Small intestine (tissue), 7 donors: ENCODE measurements around the gene LENEP. TPM values are rescaled to one million over a fixed set of nuclear protein-coding genes. Genes with fewer than 3 reads are reported as not detected.

Experiments used
- DNase-seq, 2 donors: peaks; one replicate each; pipeline versions ENCODE4 v3.0.0 to v3.0.0-alpha.2; 2013
- FAIRE-seq: peaks from 2 replicates; lab custom pipeline; 2012; peaks lifted over from hg19 to GRCh38; lab: Jason Lieb, UNC
- H3K27ac ChIP-seq, 3 donors: one replicate each; pipeline ENCODE4 v1.5.1; 2013; ENCODE audit warnings: low read length in 2 of 3, mild to moderate bottlenecking in 2 of 3, control low read depth in 1 of 3, inconsistent platforms in 1 of 3, low read depth in 1 of 3, moderate library complexity in 1 of 3
- H3K27me3 ChIP-seq, 3 donors: one replicate each; pipeline ENCODE4 v1.6.1; 2013; ENCODE audit warnings: low read length in 3 of 3, inconsistent platforms in 1 of 3; ENCODE audit not compliant: control insufficient read depth in 3 of 3, insufficient read depth in 3 of 3
- H3K36me3 ChIP-seq, 3 donors: one replicate each; pipeline ENCODE4 v1.6.1; 2013; ENCODE audit warnings: low read length in 3 of 3, inconsistent platforms in 1 of 3, low read depth in 1 of 3, mild to moderate bottlenecking in 1 of 3, moderate library complexity in 1 of 3; ENCODE audit not compliant: control insufficient read depth in 3 of 3, insufficient read depth in 2 of 3
- H3K4me1 ChIP-seq, 3 donors: one replicate each; pipeline ENCODE4 v1.6.1; 2013; ENCODE audit warnings: low read length in 2 of 3, inconsistent platforms in 1 of 3, low read depth in 1 of 3, mild to moderate bottlenecking in 1 of 3, moderate library complexity in 1 of 3; ENCODE audit not compliant: control insufficient read depth in 3 of 3, insufficient read depth in 2 of 3
- H3K4me3 ChIP-seq, 3 donors: one replicate each; pipeline ENCODE4 v1.5.1; 2013; ENCODE audit warnings: low read length in 3 of 3, control low read depth in 1 of 3, inconsistent platforms in 1 of 3, low read depth in 1 of 3, mild to moderate bottlenecking in 1 of 3, moderate library complexity in 1 of 3
- H3K9me3 ChIP-seq, 2 donors: one replicate each; pipeline ENCODE4 v1.6.1; 2013; ENCODE audit warnings: low read depth in 1 of 2, low read length in 1 of 2; ENCODE audit not compliant: control insufficient read depth in 2 of 2, insufficient read depth in 1 of 2
- WGBS, 3 donors: extraction: QIAGEN DNeasy Blood & Tissue Kit; methylation state at CpG; one replicate each; pipeline ENCODE4 v1.1.7; 2013; 5-methylcytosine and 5-hydroxymethylcytosine counted together
- polyA plus RNA-seq, 4 donors: library from polyadenylated mRNA; stranded (reverse) in 3 of 4; unstranded in 1 of 4; fragments of 200-250 nt in 3 of 4; fragments of 120-200 nt in 1 of 4; gene quantifications; one replicate each; pipeline versions ENCODE4 v1.2.1 to v1.2.3, GENCODE V29; 2013
- donor health status: healthy with polysubstance abuse.
- donor health status: control.
- donor health status: control.
- donor health status: Bipolar disorder and iron deficiency.
- donor health status: healthy.

The LENEP gene
- polyA plus RNA-seq, 4 donors, result 0.64 TPM; not detected in 3

DNA sequence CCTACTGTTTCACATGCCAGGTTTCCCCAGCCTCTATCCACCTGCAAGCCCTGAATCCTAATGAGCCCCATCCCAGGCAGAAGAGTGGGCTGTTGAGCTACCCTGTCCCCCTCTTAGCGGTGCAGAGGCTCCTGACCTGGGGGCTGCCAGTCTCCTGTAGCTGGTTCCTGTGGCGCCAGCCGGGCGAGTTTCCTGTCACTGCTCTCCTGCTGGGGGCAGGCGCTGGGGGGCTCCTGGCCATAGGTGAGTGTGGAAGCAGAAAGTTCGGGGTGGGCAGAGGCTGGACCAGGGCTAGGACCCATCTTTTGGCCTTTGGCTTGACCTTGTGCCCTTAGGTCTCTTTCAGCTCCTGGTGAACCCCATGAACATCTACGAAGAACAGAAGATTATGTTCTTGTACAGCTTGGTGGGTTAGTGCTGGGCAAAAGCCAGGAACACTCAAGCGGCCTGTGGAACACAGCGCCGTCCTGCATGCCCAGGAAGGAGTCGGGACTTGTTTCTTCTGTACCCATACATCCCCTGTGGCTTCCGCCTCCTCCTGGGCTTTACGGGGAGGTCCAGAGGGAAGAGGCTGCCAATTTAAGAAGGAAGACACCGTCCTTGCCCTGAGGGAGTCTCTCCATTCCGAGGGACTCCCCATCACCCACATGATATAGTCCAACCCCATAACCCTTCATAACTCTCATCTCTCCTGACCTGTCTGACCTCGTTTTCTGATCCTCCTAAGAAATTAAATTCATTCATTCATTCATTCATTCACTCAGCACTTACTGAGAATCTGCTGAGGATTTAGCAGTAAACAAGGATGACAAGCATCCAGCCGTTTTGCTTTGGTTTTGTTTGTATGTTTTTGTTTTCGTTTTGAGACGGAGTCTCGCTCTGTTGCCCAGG lies 41.2 kb downstream of the LENEP start:
- H3K27me3 ChIP-seq, result no peaks in the 10 kb centered on the region
- DNase-seq (no peak), FAIRE-seq (no peak)
- peaks cover 0 to 12% (median 8%) of the 10 kb centered on the region in 3 donors for H3K4me1 ChIP-seq
- no peaks in the 10 kb centered on the region for H3K9me3 ChIP-seq
- no peak overlapping the region for H3K27ac ChIP-seq
- 84 to 88% (median 87%) methylated on average over 20 of the region's 20 CpGs for WGBS, 3 donors
- H3K4me3 ChIP-seq, result no peak overlapping the region
- H3K36me3 ChIP-seq, result peaks cover 0 to 2% (median 0%) of the 10 kb centered on the region in 3 donors

DNA sequence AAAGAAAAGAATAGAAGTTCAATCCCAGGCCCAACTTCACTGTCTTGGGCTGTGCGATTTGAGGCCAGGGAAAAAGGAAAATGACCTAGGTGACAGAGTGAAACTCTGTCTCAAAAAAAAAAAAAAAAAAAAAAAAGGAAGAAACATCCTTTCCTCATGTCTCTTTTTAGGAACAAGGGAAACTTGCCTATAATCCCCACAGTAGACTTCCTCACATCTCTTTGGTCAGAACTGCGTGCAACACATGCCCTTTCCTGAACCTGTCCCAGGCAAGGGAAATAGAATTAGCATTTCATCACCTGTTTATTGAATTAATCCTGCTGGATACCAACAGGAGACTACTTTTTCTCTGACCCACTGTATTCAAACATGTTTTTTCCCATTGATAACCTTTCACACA lies 42.5 kb downstream of the LENEP start:
- Histone ChIP-seq H3K4me1 (peaks cover 0 to 12% (median 8%) of the 10 kb centered on the region in 3 donors), H3K27me3 (no peaks in the 10 kb centered on the region), H3K27ac (no peak overlapping the region), H3K4me3 (no peak overlapping the region), H3K36me3 (peaks cover 0 to 2% (median 0%) of the 10 kb centered on the region in 3 donors), H3K9me3 (no peaks in the 10 kb centered on the region)
- DNase-seq (no peak), FAIRE-seq (no peak)
- 83 to 100% (median 92%) methylated on average over 2 of the region's 2 CpGs for WGBS, 3 donors

DNA sequence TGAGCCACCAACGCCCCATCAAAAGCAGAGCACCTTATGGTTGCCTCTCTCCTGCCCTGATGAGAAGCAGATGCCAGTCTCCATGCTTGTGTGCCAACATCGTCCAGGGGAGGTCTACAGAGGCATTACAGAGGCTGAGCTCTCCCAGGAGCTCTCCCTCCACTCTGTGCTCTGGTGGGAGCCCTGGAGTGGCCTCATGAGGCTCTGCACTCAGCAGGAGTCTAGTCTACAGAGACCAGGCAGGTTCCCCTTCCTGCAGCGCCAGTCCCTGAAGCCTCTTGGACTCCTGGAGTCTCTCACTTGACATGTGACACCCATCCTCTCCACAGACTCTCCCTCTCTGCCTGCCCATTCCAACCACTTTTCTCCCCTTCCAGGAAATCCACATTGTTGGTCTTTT lies 43.7 kb downstream of the LENEP start:
- WGBS, 3 donors, result 93 to 95% (median 94%) methylated on average over 3 of the region's 3 CpGs
- Histone ChIP-seq H3K36me3 (peaks cover 0 to 2% (median 0%) of the 10 kb centered on the region in 3 donors), H3K4me1 (peaks cover 0 to 12% (median 8%) of the 10 kb centered on the region in 3 donors), H3K9me3 (no peaks in the 10 kb centered on the region), H3K27ac (no peak overlapping the region), H3K4me3 (no peak overlapping the region), H3K27me3 (no peaks in the 10 kb centered on the region)
- FAIRE-seq (no peak), DNase-seq (no peak)

DNA sequence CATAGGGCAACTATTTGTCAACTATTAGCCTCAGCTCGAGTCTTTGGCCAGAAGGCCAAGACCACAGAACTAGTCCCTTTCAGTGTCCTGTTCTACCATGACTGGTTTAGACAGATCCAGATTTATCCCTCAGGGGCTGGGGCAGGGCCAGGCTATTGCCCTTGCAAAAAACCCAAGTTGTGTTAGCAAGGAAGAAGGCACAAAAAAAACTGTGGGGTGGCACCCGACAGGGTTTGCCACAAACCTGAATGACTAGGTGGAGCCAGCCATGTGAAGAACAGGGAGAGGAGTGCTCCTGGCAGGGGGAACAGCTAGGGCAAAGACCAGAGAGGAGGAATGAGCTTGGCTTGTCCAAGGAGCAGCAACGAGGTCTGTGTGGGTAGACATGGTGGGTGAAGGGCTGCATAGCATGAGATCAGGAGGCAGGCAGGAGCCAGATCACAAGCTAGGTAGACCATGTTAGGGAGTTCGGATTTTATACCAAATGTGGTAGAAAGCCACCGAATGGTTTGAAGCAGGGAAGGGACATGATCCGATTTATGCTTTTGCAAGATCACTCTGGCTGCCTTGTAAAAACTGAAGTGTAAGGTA lies 44.6 kb downstream of the LENEP start:
- FAIRE-seq (no peak), DNase-seq (peak in 1 of 2 donors; percentile 63)
- WGBS, 3 donors, result 56 to 75% (median 59%) methylated on average over 6 of the region's 6 CpGs
- Histone ChIP-seq H3K36me3 (no peaks in the 10 kb centered on the region), H3K4me1 (peaks cover 0 to 16% (median 9%) of the 10 kb centered on the region in 3 donors), H3K4me3 (no peak overlapping the region), H3K27me3 (no peaks in the 10 kb centered on the region), H3K9me3 (no peaks in the 10 kb centered on the region), H3K27ac (peak overlapping the region in 1 of 3 donors; percentile 38)

DNA sequence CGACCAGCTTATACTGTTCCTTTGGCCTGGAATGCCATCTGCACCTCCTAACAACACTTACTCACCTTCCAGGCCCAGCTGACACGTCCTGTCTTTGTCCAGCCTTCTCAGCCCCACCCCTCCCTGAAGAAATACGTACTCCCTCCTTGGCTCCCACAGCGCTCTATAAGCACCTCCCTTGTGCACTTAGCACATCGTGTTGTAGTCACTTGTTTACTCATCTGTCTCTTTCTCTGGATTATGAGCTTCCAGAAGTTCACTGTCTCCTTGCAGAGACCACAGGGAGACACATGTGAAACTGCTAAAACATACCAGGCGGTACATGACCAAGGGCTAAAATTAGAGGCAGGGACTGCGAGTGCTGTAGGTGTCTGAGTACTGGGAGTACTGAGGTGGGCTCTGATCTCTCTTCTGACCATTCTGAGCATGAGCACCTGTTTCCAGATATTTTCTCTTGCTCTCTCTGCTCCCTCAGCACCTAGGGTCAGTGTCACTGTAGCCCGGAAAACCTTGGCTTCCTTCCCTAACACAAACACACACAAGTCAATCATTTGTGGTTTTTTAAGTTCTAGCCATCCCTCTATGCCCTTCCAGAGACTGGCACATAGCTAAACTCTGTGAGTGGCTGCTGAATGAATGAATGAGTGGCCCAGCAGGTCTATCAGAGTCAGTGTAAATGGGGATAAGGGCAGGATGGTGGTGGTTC lies 45.4 kb downstream of the LENEP start:
- Histone ChIP-seq H3K9me3 (no peaks in the 10 kb centered on the region), H3K27ac (peak overlapping the region in 2 of 3 donors; percentile 14 to 32), H3K27me3 (no peaks in the 10 kb centered on the region), H3K36me3 (no peaks in the 10 kb centered on the region), H3K4me1 (peaks cover 0 to 24% (median 12%) of the 10 kb centered on the region in 3 donors), H3K4me3 (no peak overlapping the region)
- no peak for FAIRE-seq
- DNase-seq, result peak; percentile 64 to 87
- WGBS, 3 donors, result 34 to 35% (median 35%) methylated on average over 8 of the region's 8 CpGs

- FAIRE-seq, result no peak
- no peak for DNase-seq
- no peaks in the 10 kb centered on the region for H3K27me3 ChIP-seq
- no peaks in the 10 kb centered on the region for H3K36me3 ChIP-seq
- peaks cover 0 to 30% (median 12%) of the 10 kb centered on the region in 3 donors for H3K4me1 ChIP-seq
- peak overlapping the region in 1 of 3 donors; percentile 32 for H3K27ac ChIP-seq
- no peak overlapping the region for H3K4me3 ChIP-seq
- no peaks in the 10 kb centered on the region for H3K9me3 ChIP-seq
- 71 to 83% (median 73%) methylated on average over 4 of the region's 4 CpGs for WGBS, 3 donors
These were observed 45.9 kb downstream of the LENEP start for GRCh38 chr1:155039308-155039669.

GRCh38 chr1:155040358-155041093 lies 47.1 kb downstream of the LENEP start:
- Histone ChIP-seq H3K4me1 (peaks cover 0 to 41% (median 15%) of the 10 kb centered on the region in 3 donors), H3K9me3 (no peaks in the 10 kb centered on the region), H3K27me3 (no peaks in the 10 kb centered on the region), H3K4me3 (no peak overlapping the region), H3K27ac (no peak overlapping the region), H3K36me3 (no peaks in the 10 kb centered on the region)
- FAIRE-seq (no peak), DNase-seq (no peak)
- WGBS, 3 donors, result 90 to 96% (median 92%) methylated on average over 14 of the region's 14 CpGs
